IPS-15b (cell line): Measurements from ENCODE around the gene FOXO6.

ENCODE experiments used
- H3K27me3 ChIP-seq: one replicate; pipeline ENCODE4 v1.6.1; 2013; ENCODE audit warnings: low read length; ENCODE audit not compliant: control insufficient read depth, insufficient read depth
- H3K36me3 ChIP-seq: one replicate; pipeline ENCODE4 v1.6.1; 2013; ENCODE audit warnings: low read length; ENCODE audit not compliant: control insufficient read depth, insufficient read depth
- H3K4me1 ChIP-seq: one replicate; pipeline ENCODE4 v1.6.1; 2013; ENCODE audit warnings: mild to moderate bottlenecking, low read length; ENCODE audit not compliant: control insufficient read depth, insufficient read depth
- H3K4me3 ChIP-seq: one replicate; pipeline ENCODE4 v1.5.1; 2013; ENCODE audit warnings: low read depth, low read length
- H3K9ac ChIP-seq: one replicate; pipeline ENCODE4 v1.6.1; 2013; ENCODE audit warnings: low read depth, mild to moderate bottlenecking, low read length
- H3K9me3 ChIP-seq: one replicate; pipeline ENCODE4 v1.6.1; 2013; ENCODE audit warnings: mild to moderate bottlenecking, low read length; ENCODE audit not compliant: control insufficient read depth, insufficient read depth

FOXO6 gene

DNA sequence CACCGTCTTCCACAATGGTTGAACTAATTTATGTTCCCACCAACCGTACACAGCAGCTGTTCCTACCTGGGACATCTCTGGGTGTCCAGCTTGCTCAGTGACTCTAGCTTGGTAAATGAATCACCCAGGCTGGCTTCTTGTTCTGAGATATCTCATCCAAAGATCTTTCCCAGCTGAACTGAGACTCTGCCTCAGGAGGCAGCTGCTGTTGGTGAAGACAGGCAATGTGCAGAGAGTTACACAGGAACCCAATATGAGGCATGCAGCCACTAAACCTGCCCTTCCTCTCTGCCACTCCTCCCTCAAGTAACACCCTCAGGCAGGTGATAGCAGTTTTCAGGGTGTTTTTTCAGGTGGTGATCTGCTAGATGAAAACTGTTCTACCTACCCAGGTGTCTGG lies 14.0 kb upstream of the FOXO6 start:
- Histone ChIP-seq H3K4me3 (no peak overlapping the region), H3K36me3 (no peaks in the 10 kb centered on the region), H3K27me3 (peaks cover 8% of the 10 kb centered on the region), H3K9me3 (no peaks in the 10 kb centered on the region), H3K9ac (no peak overlapping the region), H3K4me1 (no peaks in the 10 kb centered on the region)

GRCh38 chr1:41348394-41348793 lies 12.8 kb upstream of the FOXO6 start:
- no peak overlapping the region for H3K9ac ChIP-seq
- no peaks in the 10 kb centered on the region for H3K4me1 ChIP-seq
- H3K9me3 ChIP-seq = no peaks in the 10 kb centered on the region
- H3K36me3 ChIP-seq = no peaks in the 10 kb centered on the region
- no peak overlapping the region for H3K4me3 ChIP-seq
- peaks cover 6% of the 10 kb centered on the region for H3K27me3 ChIP-seq

DNA sequence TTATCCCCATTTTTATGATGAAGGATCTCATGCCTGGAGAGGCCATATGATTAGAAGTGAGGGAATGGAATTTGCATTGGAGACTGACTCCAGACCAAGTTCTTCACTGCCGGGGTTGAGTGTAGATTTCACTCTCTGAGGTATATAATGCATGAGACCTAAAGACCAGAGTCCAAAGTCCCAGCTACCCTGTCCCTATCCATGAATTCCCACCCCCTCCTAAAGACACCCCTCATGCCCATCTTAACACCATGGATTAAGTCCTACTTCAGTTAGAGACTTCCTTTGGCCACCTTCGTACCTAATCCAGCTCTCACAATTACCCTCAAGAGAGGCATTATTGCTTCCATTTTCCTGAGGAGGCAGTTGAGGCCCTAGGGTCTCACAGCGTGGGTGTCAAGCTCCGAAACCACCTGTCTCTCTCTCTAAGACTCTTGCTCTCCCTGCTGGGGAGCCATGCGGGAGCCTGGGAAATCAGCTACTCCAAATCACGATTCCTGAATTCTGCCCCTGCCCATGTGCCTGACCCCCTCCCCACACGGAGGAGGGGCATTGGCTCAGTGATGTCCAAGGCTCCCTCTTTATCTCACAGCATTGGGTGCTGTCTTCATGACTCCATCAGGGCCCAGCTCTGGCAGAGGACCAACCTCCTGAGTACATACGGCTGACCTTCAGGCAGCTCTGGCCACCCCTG lies 11.7 kb upstream of the FOXO6 start:
- Histone ChIP-seq H3K36me3 (no peaks in the 10 kb centered on the region), H3K9me3 (no peaks in the 10 kb centered on the region), H3K9ac (no peak overlapping the region), H3K4me3 (no peak overlapping the region), H3K4me1 (no peaks in the 10 kb centered on the region), H3K27me3 (peaks cover 3% of the 10 kb centered on the region)

GRCh38 chr1:41350055-41350378 lies 11.2 kb upstream of the FOXO6 start:
- no peaks in the 10 kb centered on the region for H3K9me3 ChIP-seq
- no peaks in the 10 kb centered on the region for H3K27me3 ChIP-seq
- H3K36me3 ChIP-seq = no peaks in the 10 kb centered on the region
- H3K4me3 ChIP-seq = no peak overlapping the region
- no peaks in the 10 kb centered on the region for H3K4me1 ChIP-seq
- no peak overlapping the region for H3K9ac ChIP-seq

DNA sequence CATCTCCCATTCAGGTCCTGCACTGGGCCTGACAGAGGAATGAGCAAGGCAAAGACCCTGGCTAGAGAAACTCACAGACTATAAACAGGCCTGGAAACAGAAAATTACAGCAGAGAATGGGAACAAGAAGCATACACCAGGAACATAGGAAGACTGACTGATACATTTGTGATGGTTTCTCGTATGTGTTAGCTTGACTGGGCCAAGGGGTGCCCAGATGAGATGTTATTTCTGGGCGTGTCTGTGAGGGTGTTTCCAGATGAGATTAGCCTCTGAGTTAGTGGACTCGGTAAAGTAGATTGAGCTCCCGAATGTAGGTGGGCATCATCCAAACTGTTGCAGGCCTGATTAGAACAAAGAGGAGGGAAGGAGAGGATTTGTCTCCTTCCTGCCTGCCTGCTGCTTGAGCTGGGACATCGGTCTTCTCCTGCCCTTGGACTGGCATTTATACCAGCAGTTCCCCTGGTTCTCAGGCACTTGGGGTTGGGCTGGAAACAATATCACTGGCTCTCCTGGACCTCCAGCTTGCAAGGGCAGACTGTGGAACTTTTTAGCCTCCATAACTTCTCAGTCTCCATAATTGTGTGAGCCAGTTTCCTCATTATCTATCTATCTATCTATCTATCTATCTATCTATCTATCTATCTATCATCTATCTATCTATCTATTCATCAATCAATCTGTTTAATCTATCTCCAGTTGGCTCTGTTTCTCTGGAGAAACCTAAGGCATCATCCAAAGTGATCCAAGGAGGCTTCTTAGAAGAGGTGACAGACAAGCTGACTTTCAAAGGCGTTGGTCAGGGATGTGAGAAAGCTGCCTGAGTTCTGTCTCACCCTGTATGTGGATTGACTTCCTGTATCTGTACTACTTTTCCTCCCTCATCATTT lies 9.7 kb upstream of the FOXO6 start:
- Histone ChIP-seq H3K4me3 (no peak overlapping the region), H3K27me3 (peaks cover 1% of the 10 kb centered on the region), H3K4me1 (no peaks in the 10 kb centered on the region), H3K9me3 (no peaks in the 10 kb centered on the region), H3K9ac (no peak overlapping the region), H3K36me3 (no peaks in the 10 kb centered on the region)

DNA sequence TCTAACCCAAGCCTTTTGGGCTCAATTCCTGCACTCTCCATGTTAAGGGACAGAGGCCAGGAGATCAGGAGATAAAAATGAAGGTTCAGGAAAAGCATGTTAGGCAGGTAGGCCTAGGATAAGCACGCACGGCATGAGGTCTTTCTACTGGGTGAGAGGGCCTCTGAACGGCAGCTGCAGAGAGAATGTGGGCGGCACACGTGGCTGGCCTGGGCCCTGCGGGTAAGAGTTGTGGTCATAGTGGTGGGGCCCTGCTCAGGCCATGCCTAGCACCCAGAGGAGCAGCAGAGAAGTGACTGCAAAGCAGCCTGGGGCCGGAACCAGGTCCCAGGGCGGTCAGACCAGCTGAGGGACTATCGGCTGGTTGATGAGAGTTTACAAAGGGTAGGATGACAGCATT lies 7.5 kb upstream of the FOXO6 start:
- H3K27me3 ChIP-seq = peaks cover 12% of the 10 kb centered on the region
- no peak overlapping the region for H3K4me3 ChIP-seq
- no peaks in the 10 kb centered on the region for H3K9me3 ChIP-seq
- H3K9ac ChIP-seq = no peak overlapping the region
- H3K36me3 ChIP-seq = no peaks in the 10 kb centered on the region
- no peaks in the 10 kb centered on the region for H3K4me1 ChIP-seq

GRCh38 chr1:41354956-41355355 lies 6.3 kb upstream of the FOXO6 start:
- no peak overlapping the region for H3K9ac ChIP-seq
- no peaks in the 10 kb centered on the region for H3K36me3 ChIP-seq
- H3K4me3 ChIP-seq = no peak overlapping the region
- H3K27me3 ChIP-seq = peaks cover 24% of the 10 kb centered on the region
- H3K4me1 ChIP-seq = peaks cover 2% of the 10 kb centered on the region
- H3K9me3 ChIP-seq = no peaks in the 10 kb centered on the region

DNA sequence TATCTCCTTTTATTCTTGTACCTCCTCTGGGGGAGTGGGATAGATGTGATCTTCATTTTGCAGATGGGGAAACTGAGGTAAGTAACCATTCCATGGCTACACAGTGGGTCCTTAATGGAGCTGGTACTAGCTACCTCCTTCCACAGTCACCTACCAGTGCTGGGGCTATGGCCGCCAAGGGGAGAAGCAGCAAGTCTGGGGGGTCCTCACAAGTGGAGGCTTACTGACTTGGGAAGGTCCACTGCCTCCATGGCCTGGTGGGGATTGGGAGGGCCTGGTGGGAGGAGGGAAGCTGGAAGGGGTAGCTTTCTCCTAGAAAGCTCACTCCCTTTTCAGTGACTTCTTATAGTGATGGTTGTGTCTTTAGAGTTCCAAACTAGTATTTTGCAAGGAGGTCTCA lies 5.9 kb upstream of the FOXO6 start:
- Histone ChIP-seq H3K36me3 (no peaks in the 10 kb centered on the region), H3K4me1 (peaks cover 5% of the 10 kb centered on the region), H3K4me3 (no peak overlapping the region), H3K27me3 (peaks cover 27% of the 10 kb centered on the region), H3K9ac (no peak overlapping the region), H3K9me3 (no peaks in the 10 kb centered on the region)

DNA sequence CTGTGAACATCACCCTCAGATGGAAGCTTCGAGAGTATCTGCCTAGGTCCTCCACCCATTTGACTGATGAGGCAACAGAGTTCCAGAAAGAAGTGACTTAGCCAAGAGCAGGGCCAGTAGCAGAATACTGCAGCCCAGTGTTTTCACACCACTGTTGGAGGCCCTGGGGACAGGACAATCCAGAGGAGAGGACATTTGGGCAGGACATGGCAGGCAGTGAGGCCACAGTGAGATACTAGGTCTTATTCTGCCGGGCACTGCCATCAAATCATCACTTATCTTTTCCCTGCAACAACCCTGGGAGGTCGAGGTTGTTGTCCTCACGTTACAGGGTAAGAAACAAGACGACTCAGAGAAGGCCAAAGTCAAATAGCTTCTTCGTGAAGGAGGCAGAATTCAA lies 5.5 kb upstream of the FOXO6 start:
- H3K4me1 ChIP-seq = peaks cover 6% of the 10 kb centered on the region
- no peak overlapping the region for H3K9ac ChIP-seq
- peaks cover 31% of the 10 kb centered on the region for H3K27me3 ChIP-seq

GRCh38 chr1:41356752-41357151 lies 4.5 kb upstream of the FOXO6 start:
- peaks cover 6% of the 10 kb centered on the region for H3K4me1 ChIP-seq
- H3K36me3 ChIP-seq = no peaks in the 10 kb centered on the region
- H3K4me3 ChIP-seq = no peak overlapping the region
- peaks cover 31% of the 10 kb centered on the region for H3K27me3 ChIP-seq
- H3K9ac ChIP-seq = no peak overlapping the region
- no peaks in the 10 kb centered on the region for H3K9me3 ChIP-seq

More for the DNA sequence above, 5.5 kb upstream of the FOXO6 start:
- Histone ChIP-seq H3K4me3 (no peak overlapping the region), H3K36me3 (no peaks in the 10 kb centered on the region), H3K9me3 (no peaks in the 10 kb centered on the region)

DNA sequence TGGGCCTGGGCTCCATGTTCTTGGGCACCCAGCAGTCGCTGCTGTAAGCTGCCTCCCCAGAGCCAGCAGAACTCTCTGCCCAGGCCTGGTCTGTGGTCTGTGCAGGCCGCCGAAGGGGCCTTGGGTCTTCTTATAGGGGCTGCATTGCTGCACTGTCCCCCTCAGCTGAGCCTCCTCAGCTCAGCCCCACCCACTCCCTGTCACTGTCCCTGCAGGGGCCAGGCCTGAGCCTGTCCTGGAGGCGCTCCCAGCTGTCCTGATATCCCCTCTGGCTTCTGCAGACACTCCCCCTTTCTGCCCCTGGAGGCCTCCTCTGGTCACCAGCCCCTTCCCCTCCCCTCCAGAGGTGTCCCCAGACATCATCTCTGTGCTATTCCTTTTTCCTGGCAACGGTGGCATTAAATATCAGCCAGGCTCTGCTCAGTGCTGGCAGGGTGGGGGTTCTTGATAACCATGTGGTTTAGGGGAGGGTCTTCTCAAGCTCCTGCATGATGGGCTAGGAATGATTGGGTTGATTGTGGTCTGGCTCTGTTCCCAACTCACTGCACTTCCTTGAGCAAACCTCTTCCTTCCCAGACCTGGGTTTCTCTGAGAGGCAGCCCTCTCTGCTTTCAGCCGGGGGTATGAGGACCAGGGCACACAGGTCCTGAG lies 3.7 kb upstream of the FOXO6 start:
- H3K27me3 ChIP-seq = peaks cover 39% of the 10 kb centered on the region
- H3K9me3 ChIP-seq = no peaks in the 10 kb centered on the region
- no peaks in the 10 kb centered on the region for H3K36me3 ChIP-seq
- H3K9ac ChIP-seq = no peak overlapping the region
- H3K4me1 ChIP-seq = peaks cover 6% of the 10 kb centered on the region
- peak overlapping the region; percentile 33 for H3K4me3 ChIP-seq
